ENCODE results near the gene CRYL1. TPM values are rescaled to one million over a fixed set of nuclear protein-coding genes. Genes with fewer than 3 reads are reported as not detected.
A peak's percentile ranks its signal among the peaks of the same experiment; 100 is the strongest.

The CRYL1 gene
- polyA plus RNA-seq, 1 donor, result 171 TPM

GRCh38 chr13:20536992-20537391, 11.3 kb upstream of the CRYL1 start:
- H3K36me3 ChIP-seq (ENCODE audit: control insufficient read depth, insufficient read depth, low read length), result no peaks in the 10 kb centered on the region
- no peak for DNase-seq

DNA sequence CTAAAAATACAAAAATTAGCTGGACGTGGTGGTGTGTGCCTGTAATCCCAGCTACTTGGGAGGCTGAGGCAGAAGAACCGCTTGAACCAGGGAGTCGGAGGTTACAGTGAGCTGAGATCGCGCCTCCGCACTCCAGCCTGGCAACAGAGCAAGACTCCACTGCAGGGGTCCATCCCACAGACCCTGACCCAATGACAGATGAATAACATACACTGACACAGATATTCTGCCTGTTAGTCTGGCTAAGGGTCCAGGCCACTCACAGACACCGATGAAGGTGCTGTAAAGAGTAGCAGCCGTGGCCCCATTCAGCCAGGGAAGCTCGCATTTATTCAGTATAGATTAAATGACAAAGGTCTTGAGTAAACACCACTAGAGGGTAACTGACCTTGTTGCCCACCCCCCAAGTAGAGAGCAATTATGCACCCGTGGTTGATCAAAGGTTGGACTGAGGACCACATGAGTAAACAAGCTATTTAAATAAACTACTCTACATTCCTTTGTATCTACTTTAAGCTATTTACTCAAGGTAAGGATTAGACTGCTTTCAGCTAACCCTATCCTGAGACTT, 8.5 kb upstream of the CRYL1 start:
- no peak for DNase-seq
- Histone ChIP-seq H3K4me1 (ENCODE audit: control insufficient read depth, insufficient read depth, low read length) (peaks cover 3% of the 10 kb centered on the region), H3K9me3 (ENCODE audit: control insufficient read depth, low read depth, low read length) (peaks cover 6% of the 10 kb centered on the region), H3K27me3 (ENCODE audit: control insufficient read depth, insufficient read depth, low read length) (no peaks in the 10 kb centered on the region), H3K36me3 (ENCODE audit: control insufficient read depth, insufficient read depth, low read length) (no peaks in the 10 kb centered on the region), H3K27ac (ENCODE audit: low read length) (no peak overlapping the region), H3K4me3 (ENCODE audit: low read length) (no peak overlapping the region)
- WGBS (ENCODE audit: insufficient coverage, low lambda C conversion rate), result no CpG with 5 or more reads among the region's 10 CpGs

More at GRCh38 chr13:20536992-20537391, 11.3 kb upstream of the CRYL1 start:
- peaks cover 3% of the 10 kb centered on the region for H3K4me1 ChIP-seq (ENCODE audit: control insufficient read depth, insufficient read depth, low read length)
- H3K27me3 ChIP-seq (ENCODE audit: control insufficient read depth, insufficient read depth, low read length), result no peaks in the 10 kb centered on the region
- H3K4me3 ChIP-seq (ENCODE audit: low read length), result no peak overlapping the region
- no peak overlapping the region for H3K27ac ChIP-seq (ENCODE audit: low read length)
- H3K9me3 ChIP-seq (ENCODE audit: control insufficient read depth, low read depth, low read length), result peaks cover 6% of the 10 kb centered on the region

GRCh38 chr13:20528452-20528851, 2.8 kb upstream of the CRYL1 start:
- no CpG with 5 or more reads among the region's 2 CpGs for WGBS (ENCODE audit: insufficient coverage, low lambda C conversion rate)
- no peaks in the 10 kb centered on the region for H3K36me3 ChIP-seq (ENCODE audit: control insufficient read depth, insufficient read depth, low read length)
- peaks cover 10% of the 10 kb centered on the region for H3K4me1 ChIP-seq (ENCODE audit: control insufficient read depth, insufficient read depth, low read length)
- no peak overlapping the region for H3K4me3 ChIP-seq (ENCODE audit: low read length)
- H3K9me3 ChIP-seq (ENCODE audit: control insufficient read depth, low read depth, low read length), result no peaks in the 10 kb centered on the region
- DNase-seq, result no peak
- no peaks in the 10 kb centered on the region for H3K27me3 ChIP-seq (ENCODE audit: control insufficient read depth, insufficient read depth, low read length)
- H3K27ac ChIP-seq (ENCODE audit: low read length), result no peak overlapping the region

DNA sequence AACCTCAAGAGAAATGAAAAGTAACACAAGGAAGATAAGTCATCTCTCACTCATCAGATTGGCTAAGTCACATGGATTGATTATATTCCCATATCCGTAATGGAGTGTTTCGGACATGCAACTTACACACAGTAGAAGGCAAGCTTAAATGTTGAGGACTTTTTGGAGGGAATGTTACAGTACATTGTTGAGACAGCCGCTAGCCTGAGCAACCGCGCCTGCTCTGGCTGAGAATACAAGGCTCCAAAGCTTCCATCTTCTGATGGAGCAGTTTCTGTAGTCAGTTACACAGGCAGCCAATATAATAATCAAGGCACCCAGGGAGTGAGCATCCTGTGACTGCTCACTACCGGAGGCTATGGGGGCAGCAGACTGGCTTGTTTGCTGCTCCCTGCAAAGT, 1.0 kb upstream of the CRYL1 start:
- DNase-seq, result peak in 1 of 2 donors; percentile 46
- H3K36me3 ChIP-seq (ENCODE audit: control insufficient read depth, insufficient read depth, low read length), result no peaks in the 10 kb centered on the region
- peak overlapping the region; percentile 99 for H3K27ac ChIP-seq (ENCODE audit: low read length)
- H3K4me1 ChIP-seq (ENCODE audit: control insufficient read depth, insufficient read depth, low read length), result peaks cover 12% of the 10 kb centered on the region
- H3K9me3 ChIP-seq (ENCODE audit: control insufficient read depth, low read depth, low read length), result no peaks in the 10 kb centered on the region
- WGBS (ENCODE audit: insufficient coverage, low lambda C conversion rate), result no CpG with 5 or more reads among the region's 6 CpGs
- no peaks in the 10 kb centered on the region for H3K27me3 ChIP-seq (ENCODE audit: control insufficient read depth, insufficient read depth, low read length)
- peak overlapping the region; percentile 91 for H3K4me3 ChIP-seq (ENCODE audit: low read length)

- WGBS (ENCODE audit: insufficient coverage, low lambda C conversion rate), result no CpG with 5 or more reads among the region's 37 CpGs
- Histone ChIP-seq H3K4me3 (ENCODE audit: low read length) (peak overlapping the region; percentile 85), H3K27ac (ENCODE audit: low read length) (peak overlapping the region; percentile 97), H3K4me1 (ENCODE audit: control insufficient read depth, insufficient read depth, low read length) (peaks cover 24% of the 10 kb centered on the region), H3K27me3 (ENCODE audit: control insufficient read depth, insufficient read depth, low read length) (no peaks in the 10 kb centered on the region), H3K9me3 (ENCODE audit: control insufficient read depth, low read depth, low read length) (no peaks in the 10 kb centered on the region), H3K36me3 (ENCODE audit: control insufficient read depth, insufficient read depth, low read length) (peaks cover 3% of the 10 kb centered on the region)
- DNase-seq, result peak in 1 of 2 donors; percentile 72
These were observed 485 bp downstream of the CRYL1 start for GRCh38 chr13:20525144-20525600.

DNA sequence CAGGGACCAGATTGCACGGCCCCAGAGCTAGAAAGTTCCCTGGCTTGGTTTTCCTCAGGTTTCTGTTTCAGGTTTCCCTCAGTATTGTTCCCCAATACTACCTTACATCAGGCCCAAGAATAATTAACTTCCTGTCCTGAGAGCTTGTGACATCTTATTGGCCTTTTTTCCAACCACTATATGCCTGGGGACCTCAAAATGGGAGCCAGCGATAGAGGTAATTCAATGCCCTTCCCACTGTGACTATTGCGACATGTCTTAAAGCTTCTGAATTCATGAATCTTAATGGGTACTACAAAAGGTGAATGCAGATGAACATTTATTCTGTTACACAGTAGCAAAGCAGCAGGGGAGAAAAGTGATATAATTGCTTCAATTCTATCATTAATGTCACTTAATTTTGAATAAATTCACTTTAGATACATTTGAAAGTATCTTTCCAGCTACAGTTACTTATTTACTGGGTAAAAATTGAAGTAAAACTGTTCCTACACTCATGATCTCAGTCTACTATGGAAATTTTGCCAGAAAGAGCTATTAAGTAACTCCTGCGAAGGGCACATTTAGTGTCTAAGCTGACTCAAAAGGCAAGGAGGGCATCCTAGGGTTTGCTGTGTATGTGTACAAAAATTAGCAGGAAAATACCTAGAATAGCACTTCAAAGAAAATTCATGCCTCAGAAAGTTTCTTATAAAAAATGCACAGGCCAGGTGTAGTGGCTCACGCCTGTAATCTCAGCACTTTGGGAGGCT, 4.1 kb downstream of the CRYL1 start:
- peak overlapping the region; percentile 97 for H3K27ac ChIP-seq (ENCODE audit: low read length)
- 80% methylated on average over 2 of the region's 5 CpGs for WGBS (ENCODE audit: insufficient coverage, low lambda C conversion rate)
- no peaks in the 10 kb centered on the region for H3K27me3 ChIP-seq (ENCODE audit: control insufficient read depth, insufficient read depth, low read length)
- peaks cover 9% of the 10 kb centered on the region for H3K36me3 ChIP-seq (ENCODE audit: control insufficient read depth, insufficient read depth, low read length)
- DNase-seq, result peak in 1 of 2 donors; percentile 73
- H3K4me3 ChIP-seq (ENCODE audit: low read length), result no peak overlapping the region
- peaks cover 29% of the 10 kb centered on the region for H3K4me1 ChIP-seq (ENCODE audit: control insufficient read depth, insufficient read depth, low read length)
- H3K9me3 ChIP-seq (ENCODE audit: control insufficient read depth, low read depth, low read length), result peaks cover 3% of the 10 kb centered on the region

DNA sequence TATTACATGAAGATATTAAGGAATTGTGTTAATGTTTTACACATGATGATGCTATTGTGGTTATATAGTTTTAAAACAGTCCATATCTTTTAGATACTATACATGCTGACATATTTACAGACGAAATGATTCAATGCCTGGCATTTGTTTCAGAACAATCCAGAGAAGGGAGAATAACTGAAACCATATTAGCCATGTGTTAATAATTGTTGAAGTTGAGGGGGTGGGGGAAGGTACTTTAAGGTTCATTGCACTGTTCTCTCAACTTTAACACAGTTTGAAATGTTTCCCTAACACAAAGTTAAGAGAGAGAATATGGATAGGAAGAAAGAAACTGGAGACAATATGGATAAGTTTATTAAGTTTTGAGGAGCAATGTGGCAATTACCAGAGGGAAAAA, 5.8 kb downstream of the CRYL1 start:
- H3K36me3 ChIP-seq (ENCODE audit: control insufficient read depth, insufficient read depth, low read length), result peaks cover 13% of the 10 kb centered on the region
- H3K27me3 ChIP-seq (ENCODE audit: control insufficient read depth, insufficient read depth, low read length), result no peaks in the 10 kb centered on the region
- peaks cover 28% of the 10 kb centered on the region for H3K4me1 ChIP-seq (ENCODE audit: control insufficient read depth, insufficient read depth, low read length)
- peak; percentile 67 to 89 for DNase-seq
- peak overlapping the region; percentile 1 for H3K4me3 ChIP-seq (ENCODE audit: low read length)
- no CpG with 5 or more reads among the region's 1 CpG for WGBS (ENCODE audit: insufficient coverage, low lambda C conversion rate)
- peaks cover 3% of the 10 kb centered on the region for H3K9me3 ChIP-seq (ENCODE audit: control insufficient read depth, low read depth, low read length)
- peak overlapping the region; percentile 97 for H3K27ac ChIP-seq (ENCODE audit: low read length)

- WGBS (ENCODE audit: insufficient coverage, low lambda C conversion rate), result 100% methylated on average over 4 of the region's 7 CpGs
- Histone ChIP-seq H3K4me3 (ENCODE audit: low read length) (no peak overlapping the region), H3K27me3 (ENCODE audit: control insufficient read depth, insufficient read depth, low read length) (no peaks in the 10 kb centered on the region), H3K36me3 (ENCODE audit: control insufficient read depth, insufficient read depth, low read length) (peaks cover 14% of the 10 kb centered on the region), H3K27ac (ENCODE audit: low read length) (peak overlapping the region; percentile 73), H3K9me3 (ENCODE audit: control insufficient read depth, low read depth, low read length) (peaks cover 3% of the 10 kb centered on the region), H3K4me1 (ENCODE audit: control insufficient read depth, insufficient read depth, low read length) (peaks cover 28% of the 10 kb centered on the region)
- no peak for DNase-seq
These were observed 7.0 kb downstream of the CRYL1 start for GRCh38 chr13:20518660-20519100.

DNA sequence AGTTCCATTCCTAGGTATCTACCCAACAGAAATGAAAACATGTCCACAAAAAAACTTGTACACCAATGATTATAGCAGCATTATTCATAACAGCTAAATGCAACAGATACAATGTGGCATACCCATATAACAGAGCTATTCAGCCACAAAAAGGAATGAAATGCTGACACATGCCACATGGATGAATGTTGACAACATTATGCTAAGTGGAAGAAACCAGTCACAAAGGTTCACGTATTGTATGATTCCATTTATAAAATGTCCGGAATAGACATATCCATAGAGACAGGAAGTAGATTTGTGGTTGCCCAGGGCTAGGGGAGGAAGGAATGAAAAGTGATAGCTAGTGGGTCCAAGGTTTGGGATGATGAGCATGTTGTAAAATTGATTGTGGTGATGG, 10.8 kb downstream of the CRYL1 start:
- Histone ChIP-seq H3K27me3 (ENCODE audit: control insufficient read depth, insufficient read depth, low read length) (no peaks in the 10 kb centered on the region), H3K36me3 (ENCODE audit: control insufficient read depth, insufficient read depth, low read length) (peaks cover 41% of the 10 kb centered on the region), H3K27ac (ENCODE audit: low read length) (no peak overlapping the region), H3K4me1 (ENCODE audit: control insufficient read depth, insufficient read depth, low read length) (peaks cover 12% of the 10 kb centered on the region), H3K9me3 (ENCODE audit: control insufficient read depth, low read depth, low read length) (peaks cover 3% of the 10 kb centered on the region), H3K4me3 (ENCODE audit: low read length) (no peak overlapping the region)
- 83% methylated on average over 2 of the region's 2 CpGs for WGBS (ENCODE audit: insufficient coverage, low lambda C conversion rate)
- DNase-seq, result no peak

DNA sequence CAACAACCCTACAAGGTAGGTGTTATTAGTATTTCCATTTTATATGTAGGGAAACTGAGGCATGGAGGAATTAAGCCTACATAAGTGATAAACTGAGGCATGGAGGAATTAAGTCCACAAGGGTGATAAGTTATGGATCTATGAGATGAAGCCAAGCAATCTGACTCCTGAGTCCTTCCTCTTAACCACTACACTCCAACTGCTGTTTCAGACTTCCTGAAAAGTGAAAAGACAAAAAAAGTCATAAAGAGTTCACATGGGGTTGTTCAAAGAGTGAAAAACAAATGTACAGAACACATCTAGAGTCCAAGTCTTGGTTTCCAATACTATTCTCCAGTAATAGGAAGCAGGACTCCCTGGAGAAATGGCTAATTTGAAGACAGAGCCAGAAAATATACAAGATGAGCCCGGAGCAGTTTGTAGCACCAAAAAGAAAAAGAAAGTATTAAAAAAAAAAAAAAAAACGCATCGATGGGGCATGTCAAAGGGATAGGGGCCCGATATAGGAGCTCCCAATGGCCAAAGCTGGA, 12.1 kb downstream of the CRYL1 start:
- peaks cover 47% of the 10 kb centered on the region for H3K36me3 ChIP-seq (ENCODE audit: control insufficient read depth, insufficient read depth, low read length)
- H3K4me3 ChIP-seq (ENCODE audit: low read length), result no peak overlapping the region
- no peaks in the 10 kb centered on the region for H3K27me3 ChIP-seq (ENCODE audit: control insufficient read depth, insufficient read depth, low read length)
- H3K9me3 ChIP-seq (ENCODE audit: control insufficient read depth, low read depth, low read length), result no peaks in the 10 kb centered on the region
- H3K4me1 ChIP-seq (ENCODE audit: control insufficient read depth, insufficient read depth, low read length), result peaks cover 5% of the 10 kb centered on the region
- DNase-seq, result no peak
- WGBS (ENCODE audit: insufficient coverage, low lambda C conversion rate), result no CpG with 5 or more reads among the region's 4 CpGs
- no peak overlapping the region for H3K27ac ChIP-seq (ENCODE audit: low read length)

Data from large intestine (tissue), 3 donors.